HG03097 (cell line): ENCODE measurements around the gene CDK10.

Experiments used
- ATAC-seq: cut with Tn5 transposase; IDR thresholded peaks from one replicate; pipeline ENCODE4 v1.9.1; 2021; ENCODE audit not compliant: unreplicated experiment, low FRiP score

CDK10 gene

DNA sequence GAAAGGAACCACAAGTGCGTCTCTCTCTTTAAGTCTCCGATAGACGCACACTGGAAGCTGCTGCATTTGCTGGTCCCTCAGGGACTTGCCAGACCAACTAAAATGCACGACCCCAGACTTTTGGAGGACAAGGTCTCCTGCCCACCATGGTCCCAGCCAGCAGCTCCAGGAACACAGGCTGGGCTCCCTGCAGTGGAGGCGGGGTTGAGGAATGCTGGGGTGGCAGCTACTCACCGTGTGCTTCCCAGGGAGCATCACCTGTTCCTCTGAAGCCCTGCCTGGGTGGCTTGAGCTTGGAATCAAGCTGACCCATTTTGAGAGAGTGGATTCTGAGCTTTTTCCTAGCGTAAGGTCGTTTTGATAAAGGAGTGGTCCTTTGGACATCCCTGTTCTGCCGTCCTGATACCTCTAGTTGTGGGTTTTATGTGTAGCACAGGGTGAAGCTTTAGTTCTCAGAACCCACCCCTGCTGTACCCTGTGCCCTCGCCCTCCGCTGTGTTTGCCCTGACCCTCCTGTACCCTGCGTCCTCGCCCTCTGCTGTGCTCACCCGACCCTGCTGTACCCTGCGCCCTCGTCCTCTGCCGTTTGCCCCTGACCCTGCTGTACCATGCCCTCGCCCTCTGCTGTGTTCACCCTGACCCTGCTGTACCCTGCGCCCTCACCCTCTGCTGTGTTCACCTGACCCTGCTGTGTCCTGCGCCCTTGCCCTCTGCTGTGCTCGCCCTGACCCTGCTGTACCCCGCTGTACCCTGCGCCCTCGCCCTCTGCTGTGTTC is 45.8 kb downstream of the CDK10 start:
- no peak for ATAC-seq

DNA sequence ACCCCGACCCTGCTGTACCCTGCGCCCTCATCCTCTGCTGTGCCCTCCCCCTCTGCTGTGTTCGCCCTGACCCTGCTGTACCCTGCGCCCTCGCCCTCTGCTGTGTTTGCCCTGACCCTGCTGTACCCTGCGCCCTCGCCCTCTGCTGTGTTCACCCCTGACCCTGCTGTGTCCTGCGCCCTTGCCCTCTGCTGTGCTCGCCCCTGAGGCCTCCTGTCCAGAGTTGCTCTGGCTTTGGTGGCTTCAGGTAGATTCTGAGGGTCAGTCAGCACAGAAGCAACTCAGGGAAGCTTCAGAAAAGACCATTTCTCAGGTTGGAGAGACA is 46.4 kb downstream of the CDK10 start:
- ATAC-seq = no peak

DNA sequence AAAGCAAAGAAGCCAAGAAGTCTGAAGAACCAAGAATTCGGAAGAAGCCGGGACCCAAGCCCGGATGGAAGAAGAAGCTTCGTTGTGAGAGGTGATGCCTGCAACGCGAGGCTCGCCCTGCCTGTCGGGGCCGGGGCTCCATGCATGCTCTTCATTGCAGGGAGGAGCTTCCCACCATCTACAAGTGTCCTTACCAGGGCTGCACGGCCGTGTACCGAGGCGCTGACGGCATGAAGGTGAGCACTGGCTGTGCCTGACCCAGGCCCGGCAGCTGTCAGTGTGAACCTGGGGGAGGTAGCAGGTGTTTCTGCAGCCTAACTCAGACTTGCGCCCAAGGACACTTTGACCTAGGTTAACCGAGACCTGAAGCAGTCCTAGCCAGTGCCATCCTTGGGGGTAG is 46.8 kb downstream of the CDK10 start:
- ATAC-seq = no peak

DNA sequence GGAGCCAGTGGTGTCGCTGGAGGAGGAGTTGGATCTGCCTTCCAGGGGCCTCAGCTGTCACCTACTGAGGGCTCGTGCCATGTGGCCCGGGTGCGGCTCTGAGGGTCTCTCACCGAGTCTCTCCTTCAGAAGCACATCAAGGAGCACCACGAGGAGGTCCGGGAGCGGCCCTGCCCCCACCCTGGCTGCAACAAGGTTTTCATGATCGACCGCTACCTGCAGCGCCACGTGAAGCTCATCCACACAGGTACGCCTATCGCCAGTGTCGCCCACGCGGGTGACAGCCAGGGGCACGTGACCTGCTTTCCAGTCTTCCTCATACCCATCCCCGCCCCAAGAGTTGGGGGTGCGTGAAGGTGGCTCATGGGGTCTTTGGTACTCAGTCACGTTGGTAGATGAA is 47.3 kb downstream of the CDK10 start:
- no peak for ATAC-seq

DNA sequence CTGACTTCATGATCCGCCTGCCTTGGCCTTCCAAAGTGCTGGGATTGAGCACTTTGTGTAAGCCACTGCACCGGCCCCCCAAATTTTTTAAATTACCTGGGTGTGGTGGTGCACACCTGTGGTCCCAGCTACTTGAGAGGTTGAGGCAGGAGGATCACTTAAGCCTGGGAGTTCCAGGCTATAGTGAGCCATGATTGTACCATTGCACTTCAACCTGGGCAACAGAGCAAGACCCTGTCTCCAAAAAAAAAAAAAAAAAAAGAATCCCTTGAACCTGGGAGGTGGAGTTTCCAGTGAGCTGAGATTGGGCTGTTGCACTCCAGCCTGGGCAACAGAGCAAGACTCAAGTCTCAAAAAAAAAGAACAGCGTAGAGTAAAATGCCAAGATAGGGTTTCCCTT is 50.1 kb downstream of the CDK10 start:
- no peak for ATAC-seq

DNA sequence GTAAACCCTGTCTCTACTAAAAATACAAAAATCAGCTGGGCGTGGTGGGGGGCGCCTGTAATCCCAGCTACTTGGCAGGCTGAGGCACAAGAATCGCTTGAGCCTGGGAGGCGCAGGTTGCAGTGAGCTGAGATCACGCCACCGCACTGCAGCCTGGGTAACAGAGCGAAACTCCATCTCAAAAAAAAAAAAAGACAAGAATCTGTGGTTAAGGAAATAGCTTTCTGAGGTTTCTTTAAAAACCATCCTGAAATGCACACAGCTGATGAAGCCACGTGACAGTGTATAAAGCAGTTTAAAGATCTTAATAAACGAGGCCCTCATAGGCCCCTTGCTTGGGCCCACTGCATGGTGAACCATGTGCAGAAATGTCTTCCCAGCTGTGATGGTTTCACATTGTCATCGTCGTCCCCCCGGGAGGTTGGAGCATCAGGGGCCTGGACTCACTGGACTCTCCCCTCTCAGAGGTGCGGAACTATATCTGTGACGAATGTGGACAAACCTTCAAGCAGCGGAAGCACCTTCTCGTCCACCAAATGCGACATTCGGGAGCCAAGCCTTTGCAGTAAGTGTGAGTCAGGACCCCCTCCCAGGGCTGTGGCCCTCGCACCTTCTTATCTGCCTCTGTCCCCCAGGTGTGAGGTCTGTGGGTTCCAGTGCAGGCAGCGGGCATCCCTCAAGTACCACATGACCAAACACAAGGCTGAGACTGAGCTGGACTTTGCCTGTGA is 51.0 kb downstream of the CDK10 start:
- no peak for ATAC-seq

DNA sequence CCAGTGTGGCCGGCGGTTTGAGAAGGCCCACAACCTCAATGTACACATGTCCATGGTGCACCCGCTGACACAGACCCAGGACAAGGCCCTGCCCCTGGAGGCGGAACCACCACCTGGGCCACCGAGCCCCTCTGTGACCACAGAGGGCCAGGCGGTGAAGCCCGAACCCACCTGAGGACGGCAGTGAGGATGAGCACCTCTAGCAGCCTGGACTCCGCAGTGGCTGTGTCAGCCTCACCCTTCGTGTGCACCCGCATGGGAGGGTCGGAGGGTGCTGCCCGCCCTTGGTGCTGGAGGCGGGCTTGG is 51.5 kb downstream of the CDK10 start:
- no peak for ATAC-seq

DNA sequence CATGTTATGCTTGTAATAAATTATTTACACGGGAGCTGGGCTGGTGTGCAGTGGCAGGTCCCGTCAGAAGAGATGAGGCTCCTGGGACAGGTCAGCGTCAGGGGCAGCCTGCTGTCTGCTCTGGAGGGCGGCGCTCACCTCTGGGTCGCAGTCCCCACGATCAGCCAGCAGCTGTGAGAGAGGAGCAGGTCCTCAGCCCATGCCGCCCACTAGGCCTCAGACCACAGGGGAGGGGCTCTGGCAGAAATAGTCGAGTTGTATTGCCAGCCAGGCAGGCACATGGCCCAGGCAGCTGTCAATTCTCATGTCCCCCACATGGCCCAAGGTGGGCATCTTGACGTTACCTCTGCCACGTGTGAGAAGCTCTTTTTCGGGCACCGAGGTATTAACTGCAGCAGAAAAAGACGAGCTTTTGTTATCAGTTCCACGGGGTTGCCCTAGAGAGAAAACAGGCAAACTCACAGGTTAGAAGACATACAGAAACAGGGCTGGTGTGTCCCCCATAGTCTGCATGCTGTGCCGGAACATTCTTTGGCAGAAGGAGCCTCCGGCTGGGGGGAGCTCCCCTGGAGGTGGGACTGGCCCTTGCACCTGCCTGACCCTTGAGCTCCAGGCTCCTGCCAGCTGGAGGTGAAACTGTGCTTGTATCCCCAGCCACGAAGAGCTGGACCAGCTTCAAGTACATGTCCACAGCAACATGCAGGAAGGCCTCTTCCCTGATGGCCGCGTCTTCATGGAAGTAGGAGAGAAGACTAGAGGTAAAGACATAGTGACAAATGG is 52.2 kb downstream of the CDK10 start:
- no peak for ATAC-seq

DNA sequence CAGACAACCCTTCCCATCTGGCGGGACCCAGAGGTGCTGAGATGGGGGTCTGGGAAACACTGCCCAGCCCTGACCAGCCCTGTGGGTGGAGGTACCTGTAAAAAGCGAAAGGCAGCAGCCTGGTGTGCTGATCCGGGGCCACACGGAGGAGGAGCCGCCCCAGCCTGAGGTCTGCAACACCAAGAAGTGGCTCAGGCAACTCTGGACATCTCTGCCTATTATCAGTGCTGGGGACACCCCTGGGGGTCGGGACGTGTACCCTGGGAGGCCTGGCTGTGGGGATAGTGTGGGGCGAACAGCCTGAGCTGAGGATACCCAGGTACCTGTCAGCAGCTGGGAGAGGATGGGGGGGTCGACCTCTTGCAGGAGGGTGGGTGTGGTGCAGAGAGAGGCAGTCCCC is 52.9 kb downstream of the CDK10 start:
- no peak for ATAC-seq

DNA sequence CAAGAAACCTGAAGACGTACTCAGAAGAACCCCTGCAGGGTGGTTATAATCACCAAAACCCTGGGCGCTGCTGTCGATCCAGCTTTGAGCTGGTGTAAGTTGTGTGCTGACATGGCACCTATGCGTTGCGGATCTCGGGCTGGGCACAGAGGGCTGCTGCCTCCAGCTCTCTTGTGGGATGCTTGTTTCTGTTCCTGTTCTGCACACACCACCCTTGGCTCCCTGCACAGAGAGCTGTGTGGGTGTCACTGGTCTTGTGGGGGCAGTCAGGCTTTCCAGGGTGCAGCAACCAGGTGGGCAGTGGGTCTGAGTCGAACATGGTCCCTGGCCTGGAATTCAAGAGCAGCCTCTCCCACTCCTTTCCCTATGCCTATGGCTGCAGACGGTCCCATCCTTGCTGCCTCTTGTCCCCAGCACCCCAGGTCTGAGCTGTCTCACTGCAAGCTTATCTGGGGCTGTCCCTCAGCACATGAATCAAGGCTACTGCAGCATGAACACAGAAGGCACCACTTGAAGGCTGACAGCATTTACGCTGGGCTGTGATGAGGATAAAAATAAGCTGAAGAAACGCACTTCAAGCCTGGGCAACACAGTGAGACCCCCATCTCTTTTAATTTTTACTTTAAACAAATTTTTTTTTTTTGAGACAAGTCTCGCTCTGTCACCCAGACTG is 55.0 kb downstream of the CDK10 start:
- ATAC-seq = no peak

DNA sequence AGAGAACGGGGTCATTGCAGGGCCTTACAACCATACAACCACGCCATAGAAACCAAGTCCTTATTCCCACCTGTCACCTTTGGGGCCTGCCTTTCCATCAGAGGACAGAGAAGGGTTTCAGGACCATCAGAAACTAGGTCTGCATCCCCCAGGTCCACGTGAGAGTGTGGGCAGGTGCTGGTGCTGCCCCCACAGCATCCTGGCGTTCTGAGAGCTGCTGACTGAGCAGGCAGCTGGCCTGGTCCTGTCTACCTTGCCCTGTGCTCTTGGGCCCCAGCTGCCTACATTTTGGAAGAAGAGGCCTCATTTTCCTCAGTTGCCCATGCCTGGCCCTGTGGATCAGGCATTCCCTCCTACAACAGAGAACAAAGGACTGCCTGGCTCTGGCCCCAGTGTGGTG is 56.5 kb downstream of the CDK10 start:
- ATAC-seq = no peak

DNA sequence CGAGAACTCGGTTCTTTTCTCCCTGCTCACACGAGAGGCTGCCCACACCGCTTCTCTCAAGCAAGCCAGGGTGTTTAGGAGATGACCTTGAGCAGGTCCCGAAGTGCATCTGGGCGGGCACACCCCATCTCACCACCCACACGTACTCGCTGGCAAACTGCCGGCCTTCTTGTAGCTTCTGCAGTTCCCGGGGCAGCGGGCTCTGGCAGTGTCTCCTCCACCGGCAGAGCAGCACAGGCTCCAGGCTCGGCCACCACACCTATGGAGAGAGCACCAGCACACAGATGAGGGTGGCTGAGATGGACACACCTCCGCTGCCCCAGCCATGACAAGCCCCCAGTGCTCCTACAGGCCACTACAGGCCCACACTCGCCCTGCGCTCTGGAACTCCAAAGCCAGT is 58.3 kb downstream of the CDK10 start:
- no peak for ATAC-seq
